B cell (primary cell): ENCODE results near the gene PHLDA3.

Experiments used
- EZH2 ChIP-seq: IDR thresholded peaks from 2 replicates; pipeline ENCODE4 v1.6.1; 2012; ENCODE audit warnings: borderline replicate concordance, low read depth, mild to moderate bottlenecking, moderate library complexity, low read length; ENCODE audit not compliant: insufficient read depth, poor library complexity, severe bottlenecking
- TF ChIP-seq, protein P1 (sequence below): fragments of 200-600 bp; IDR thresholded peaks from one replicate; pipeline ENCODE4 v1.8.0; 2022; ENCODE audit warnings: antibody characterized with exemption, mild to moderate bottlenecking

DNA sequence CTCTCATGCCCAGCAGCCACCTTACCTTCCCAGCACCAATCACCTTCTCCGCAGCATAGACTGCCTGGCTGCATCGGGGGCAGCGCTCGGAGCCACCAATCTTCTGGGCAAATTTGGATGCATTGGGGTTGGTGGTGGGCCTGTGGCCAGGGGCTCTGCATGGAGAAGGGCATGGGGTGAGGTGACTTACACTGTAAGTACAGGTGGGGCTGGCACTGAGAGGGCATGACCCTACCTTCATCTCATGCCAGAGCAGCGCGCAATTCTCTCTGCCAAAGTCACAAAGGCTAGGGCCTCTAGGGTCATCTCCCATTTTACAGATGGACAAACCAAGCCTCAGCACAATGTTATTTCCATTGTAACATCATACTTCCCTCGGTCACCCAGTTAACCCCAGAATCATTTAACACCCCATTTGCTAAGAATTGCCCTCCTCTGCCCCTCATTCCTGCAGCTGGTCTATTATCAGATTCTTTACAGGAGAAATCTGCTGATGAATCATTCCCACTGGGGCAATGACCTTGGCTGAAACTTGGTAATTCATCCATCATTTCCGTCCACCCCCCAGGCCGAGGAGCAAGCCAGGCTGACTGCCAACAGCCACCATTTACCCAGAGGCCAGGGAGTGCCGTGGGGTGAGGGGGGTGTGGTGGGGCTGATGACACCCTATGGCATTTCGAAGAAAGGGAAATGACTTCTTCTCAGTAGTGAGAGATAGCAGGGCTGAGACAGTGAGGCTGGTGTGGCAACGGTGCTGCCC is 20.0 kb upstream of the PHLDA3 start:
- TF ChIP-seq, protein P1, sequence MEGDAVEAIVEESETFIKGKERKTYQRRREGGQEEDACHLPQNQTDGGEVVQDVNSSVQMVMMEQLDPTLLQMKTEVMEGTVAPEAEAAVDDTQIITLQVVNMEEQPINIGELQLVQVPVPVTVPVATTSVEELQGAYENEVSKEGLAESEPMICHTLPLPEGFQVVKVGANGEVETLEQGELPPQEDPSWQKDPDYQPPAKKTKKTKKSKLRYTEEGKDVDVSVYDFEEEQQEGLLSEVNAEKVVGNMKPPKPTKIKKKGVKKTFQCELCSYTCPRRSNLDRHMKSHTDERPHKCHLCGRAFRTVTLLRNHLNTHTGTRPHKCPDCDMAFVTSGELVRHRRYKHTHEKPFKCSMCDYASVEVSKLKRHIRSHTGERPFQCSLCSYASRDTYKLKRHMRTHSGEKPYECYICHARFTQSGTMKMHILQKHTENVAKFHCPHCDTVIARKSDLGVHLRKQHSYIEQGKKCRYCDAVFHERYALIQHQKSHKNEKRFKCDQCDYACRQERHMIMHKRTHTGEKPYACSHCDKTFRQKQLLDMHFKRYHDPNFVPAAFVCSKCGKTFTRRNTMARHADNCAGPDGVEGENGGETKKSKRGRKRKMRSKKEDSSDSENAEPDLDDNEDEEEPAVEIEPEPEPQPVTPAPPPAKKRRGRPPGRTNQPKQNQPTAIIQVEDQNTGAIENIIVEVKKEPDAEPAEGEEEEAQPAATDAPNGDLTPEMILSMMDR = no peak
- TF ChIP-seq EZH2 = no peak
